Stimulated activated CD8-positive, alpha-beta memory T cell treated with anti-CD3 and anti-CD28 coated beads, Interleukin-7, amount 100 ng/mL, for 24 hours (primary cell): Measurements from ENCODE around the gene ABCC5.
"Not testable (repeated sequence)": the region's sequence is repeated elsewhere in the genome, so short reads cannot be mapped to it uniquely, and the experiment has no call there.

Experiments used
- DNase-seq: peaks from one replicate; pipeline ENCODE4 v3.0.0-alpha.2; 2020; ENCODE audit warnings: low read depth

The ABCC5 gene

GRCh38 chr3:184016169-184016570, 1.5 kb downstream of the ABCC5 start:
- no peak for DNase-seq

GRCh38 chr3:184015381-184016019, 2.2 kb downstream of the ABCC5 start:
- no peak for DNase-seq

- no peak for DNase-seq
Measured at GRCh38 chr3:184011937-184012889, 5.5 kb downstream of the ABCC5 start.

- no peak for DNase-seq
Measured at GRCh38 chr3:184011230-184011876, 6.3 kb downstream of the ABCC5 start.

GRCh38 chr3:184008161-184008560, 9.5 kb downstream of the ABCC5 start:
- DNase-seq: no peak

GRCh38 chr3:184007143-184007813, 10.4 kb downstream of the ABCC5 start:
- DNase-seq: not testable (repeated sequence)

- DNase-seq: no peak
Measured at GRCh38 chr3:184005941-184006507, 11.7 kb downstream of the ABCC5 start.

GRCh38 chr3:184004476-184004875, 13.2 kb downstream of the ABCC5 start:
- DNase-seq: no peak

- no peak for DNase-seq
Measured at GRCh38 chr3:184003187-184003967, 14.3 kb downstream of the ABCC5 start.

- DNase-seq: no peak
Measured at GRCh38 chr3:184002469-184002868, 15.2 kb downstream of the ABCC5 start.

- no peak for DNase-seq
Measured at GRCh38 chr3:184001761-184002160, 15.9 kb downstream of the ABCC5 start.

GRCh38 chr3:183991403-183991802, 26.3 kb downstream of the ABCC5 start:
- DNase-seq: no peak

- no peak for DNase-seq
Measured at GRCh38 chr3:183988216-183988790, 29.4 kb downstream of the ABCC5 start.

GRCh38 chr3:183987000-183987600, 30.6 kb downstream of the ABCC5 start:
- no peak for DNase-seq

GRCh38 chr3:183984749-183985729, 32.6 kb downstream of the ABCC5 start:
- DNase-seq: no peak

- DNase-seq: no peak
Measured at GRCh38 chr3:183984127-183984740, 33.5 kb downstream of the ABCC5 start.

GRCh38 chr3:183981990-183982644, 35.6 kb downstream of the ABCC5 start:
- no peak for DNase-seq

GRCh38 chr3:183980403-183980802, 37.3 kb downstream of the ABCC5 start:
- no peak for DNase-seq
